Measurements from ENCODE around the gene MYCN. TPM values are rescaled to one million over a fixed set of nuclear protein-coding genes. Genes with fewer than 3 reads are reported as not detected.

MYCN gene
- total RNA-seq, 2 donors from 2014 or later: 0.12 TPM; not detected in 1

GRCh38 chr2:15929861-15930260 is 10.5 kb upstream of the MYCN start:
- Mint-ChIP-seq H3K27ac (no peak overlapping the region), H3K4me3 (no peak overlapping the region), H3K36me3 (ENCODE audit: insufficient read depth in 2 of 2) (no peaks in the 10 kb centered on the region), H3K9me3 (no peaks in the 10 kb centered on the region), H3K4me1 (ENCODE audit: low read depth) (no peaks in the 10 kb centered on the region), H3K27me3 (ENCODE audit: low read depth) (peaks cover 4% of the 10 kb centered on the region)
- no peak for DNase-seq
- ATAC-seq (replicated peaks in 1 of 2): no peak

GRCh38 chr2:15930589-15931318 is 9.6 kb upstream of the MYCN start:
- Mint-ChIP-seq H3K27me3 (ENCODE audit: low read depth) (peaks cover 4% of the 10 kb centered on the region), H3K4me1 (ENCODE audit: low read depth) (no peaks in the 10 kb centered on the region), H3K27ac (no peak overlapping the region), H3K4me3 (no peak overlapping the region), H3K9me3 (no peaks in the 10 kb centered on the region), H3K36me3 (ENCODE audit: insufficient read depth in 2 of 2) (no peaks in the 10 kb centered on the region)
- no peak for DNase-seq
- ATAC-seq (replicated peaks in 1 of 2): no peak

GRCh38 chr2:15931319-15931890 is 8.9 kb upstream of the MYCN start:
- DNase-seq (no peak), ATAC-seq (replicated peaks in 1 of 2) (no peak)
- Mint-ChIP-seq H3K4me3 (no peak overlapping the region), H3K9me3 (no peaks in the 10 kb centered on the region), H3K27ac (no peak overlapping the region), H3K36me3 (ENCODE audit: insufficient read depth in 2 of 2) (no peaks in the 10 kb centered on the region), H3K4me1 (ENCODE audit: low read depth) (no peaks in the 10 kb centered on the region), H3K27me3 (ENCODE audit: low read depth) (peaks cover 4% of the 10 kb centered on the region)

- DNase-seq: no peak
- H3K4me1 Mint-ChIP-seq (ENCODE audit: low read depth): no peaks in the 10 kb centered on the region
Observed at GRCh38 chr2:15931950-15932349, 8.4 kb upstream of the MYCN start.

GRCh38 chr2:15932394-15933183 is 7.8 kb upstream of the MYCN start:
- Mint-ChIP-seq H3K27me3 (ENCODE audit: low read depth) (peaks cover 7% of the 10 kb centered on the region), H3K4me3 (no peak overlapping the region), H3K36me3 (ENCODE audit: insufficient read depth in 2 of 2) (no peaks in the 10 kb centered on the region), H3K9me3 (no peaks in the 10 kb centered on the region), H3K4me1 (ENCODE audit: low read depth) (no peaks in the 10 kb centered on the region), H3K27ac (no peak overlapping the region)
- ATAC-seq (replicated peaks in 1 of 2) (no peak), DNase-seq (no peak)

More at GRCh38 chr2:15931950-15932349, 8.4 kb upstream of the MYCN start:
- no peak for ATAC-seq (replicated peaks in 1 of 2)
- H3K36me3 Mint-ChIP-seq (ENCODE audit: insufficient read depth in 2 of 2): no peaks in the 10 kb centered on the region
- peaks cover 4% of the 10 kb centered on the region for H3K27me3 Mint-ChIP-seq (ENCODE audit: low read depth)
- no peak overlapping the region for H3K27ac Mint-ChIP-seq
- H3K4me3 Mint-ChIP-seq: no peak overlapping the region
- H3K9me3 Mint-ChIP-seq: no peaks in the 10 kb centered on the region

- H3K36me3 Mint-ChIP-seq (ENCODE audit: insufficient read depth in 2 of 2): no peaks in the 10 kb centered on the region
- no peak overlapping the region for H3K27ac Mint-ChIP-seq
- peaks cover 13% of the 10 kb centered on the region for H3K27me3 Mint-ChIP-seq (ENCODE audit: low read depth)
- H3K9me3 Mint-ChIP-seq: no peaks in the 10 kb centered on the region
- no peak for ATAC-seq (replicated peaks in 1 of 2)
- H3K4me3 Mint-ChIP-seq: no peak overlapping the region
- no peaks in the 10 kb centered on the region for H3K4me1 Mint-ChIP-seq (ENCODE audit: low read depth)
- no peak for DNase-seq
Observed at GRCh38 chr2:15933184-15933845, 7.0 kb upstream of the MYCN start.

GRCh38 chr2:15934291-15934945 is 5.9 kb upstream of the MYCN start:
- Mint-ChIP-seq H3K36me3 (ENCODE audit: insufficient read depth in 2 of 2) (no peaks in the 10 kb centered on the region), H3K27ac (no peak overlapping the region), H3K4me1 (ENCODE audit: low read depth) (no peaks in the 10 kb centered on the region), H3K9me3 (no peaks in the 10 kb centered on the region), H3K4me3 (no peak overlapping the region), H3K27me3 (ENCODE audit: low read depth) (peaks cover 23% of the 10 kb centered on the region)
- ATAC-seq (replicated peaks in 1 of 2): no peak
- DNase-seq: no peak

GRCh38 chr2:15935189-15935588 is 5.2 kb upstream of the MYCN start:
- Mint-ChIP-seq H3K27ac (no peak overlapping the region), H3K4me3 (no peak overlapping the region), H3K27me3 (ENCODE audit: low read depth) (peaks cover 23% of the 10 kb centered on the region), H3K36me3 (ENCODE audit: insufficient read depth in 2 of 2) (no peaks in the 10 kb centered on the region), H3K4me1 (ENCODE audit: low read depth) (peaks cover 6% of the 10 kb centered on the region), H3K9me3 (no peaks in the 10 kb centered on the region)
- ATAC-seq (replicated peaks in 1 of 2) (no peak), DNase-seq (no peak)

GRCh38 chr2:15935675-15936074 is 4.7 kb upstream of the MYCN start:
- peaks cover 24% of the 10 kb centered on the region for H3K27me3 Mint-ChIP-seq (ENCODE audit: low read depth)
- DNase-seq: no peak
- H3K4me3 Mint-ChIP-seq: no peak overlapping the region
- no peak for ATAC-seq (replicated peaks in 1 of 2)
- H3K27ac Mint-ChIP-seq: no peak overlapping the region
- no peaks in the 10 kb centered on the region for H3K9me3 Mint-ChIP-seq
- H3K36me3 Mint-ChIP-seq (ENCODE audit: insufficient read depth in 2 of 2): no peaks in the 10 kb centered on the region
- peaks cover 10% of the 10 kb centered on the region for H3K4me1 Mint-ChIP-seq (ENCODE audit: low read depth)

- Mint-ChIP-seq H3K4me1 (ENCODE audit: low read depth) (peaks cover 18% of the 10 kb centered on the region), H3K36me3 (ENCODE audit: insufficient read depth in 2 of 2) (no peaks in the 10 kb centered on the region), H3K4me3 (no peak overlapping the region), H3K27ac (no peak overlapping the region), H3K27me3 (ENCODE audit: low read depth) (peaks cover 27% of the 10 kb centered on the region), H3K9me3 (no peaks in the 10 kb centered on the region)
- DNase-seq: no peak
- no peak for ATAC-seq (replicated peaks in 1 of 2)
Observed at GRCh38 chr2:15936277-15937104, 3.9 kb upstream of the MYCN start.

- Mint-ChIP-seq H3K4me3 (no peak overlapping the region), H3K27ac (no peak overlapping the region), H3K36me3 (ENCODE audit: insufficient read depth in 2 of 2) (no peaks in the 10 kb centered on the region), H3K27me3 (ENCODE audit: low read depth) (peaks cover 27% of the 10 kb centered on the region), H3K9me3 (no peaks in the 10 kb centered on the region), H3K4me1 (ENCODE audit: low read depth) (peaks cover 18% of the 10 kb centered on the region)
- ATAC-seq (replicated peaks in 1 of 2): no peak
- DNase-seq: no peak
Observed at GRCh38 chr2:15937105-15937881, 3.1 kb upstream of the MYCN start.

Measured in activated T-cell treated with anti-CD3 and anti-CD28 coated beads, Interleukin-2, amount 50 U/mL, for 72 hours (primary cell).